Ovary (tissue), 9 donors: ENCODE results near the gene TIMM13. TPM values are rescaled to one million over a fixed set of nuclear protein-coding genes. Genes with fewer than 3 reads are reported as not detected.
"Not testable (repeated sequence)": the region's sequence is repeated elsewhere in the genome, so short reads cannot be mapped to it uniquely, and the experiment has no call there.

ENCODE experiments used
- DNase-seq, 5 donors: peaks; one replicate each; pipeline ENCODE4 v3.0.0-alpha.2; 2019 to 2020
- H3K27ac ChIP-seq, 2 donors: fragments of 200-600 bp; one replicate each; pipeline versions ENCODE4 v1.5.1 to v1.8.0; 2019 to 2022
- H3K27me3 ChIP-seq: fragments of 200-600 bp; one replicate; pipeline ENCODE4 v1.8.0; 2022
- H3K36me3 ChIP-seq: fragments of 200-600 bp; sonication (generic); one replicate; pipeline ENCODE4 v1.5.1; 2019
- H3K4me1 ChIP-seq: one replicate; pipeline ENCODE4 v1.8.1; 2013; ENCODE audit warnings: mild to moderate bottlenecking, moderate library complexity; ENCODE audit not compliant: insufficient read depth
- H3K4me3 ChIP-seq: fragments of 200-600 bp; sonication (generic); one replicate; pipeline ENCODE4 v1.5.1; 2017
- H3K9me3 ChIP-seq, 2 donors: fragments of 200-600 bp in 1 of 2; sonication (generic) in 1 of 2; one replicate each; pipeline versions ENCODE4 v1.5.1 to v1.8.1; 2013 to 2019; ENCODE audit warnings: mild to moderate bottlenecking in 1 of 2, moderate library complexity in 1 of 2
- EP300 ChIP-seq: sonication (generic); formaldehyde crosslinking; IDR thresholded peaks from one replicate; pipeline ENCODE4 v1.6.1; 2017; ENCODE audit warnings: antibody characterized with exemption
- POLR2A ChIP-seq: fragments of 450-650 bp; IDR thresholded peaks from one replicate; pipeline ENCODE4 v1.6.1; 2017; ENCODE audit warnings: antibody characterized with exemption, mild to moderate bottlenecking, moderate library complexity
- WGBS, 3 donors: extraction: QIAGEN DNeasy Blood & Tissue Kit in 1 of 3; methylation state at CpG; one replicate each; pipeline versions ENCODE4 v1.1.5 to v1.1.7; 2013 to 2017; 5-methylcytosine and 5-hydroxymethylcytosine counted together
- intact Hi-C, 4 donors: fragments of 100-400 bp; cut with DNase I; formaldehyde crosslinking; loops; one replicate each; pipeline versions ENCODE4 v1.11.0 to v1.15.1; 2022 to 2023
- polyA plus RNA-seq, 2 donors: library from polyadenylated mRNA; stranded (reverse); fragments of 200-250 nt in 1 of 2; fragments of 350-450 nt in 1 of 2; fragmentation: Illumina TruSeq in 1 of 2; extraction: RNeasy Lipid Tissue Mini Kit (QIAGEN cat#74804) in 1 of 2; gene quantifications; one replicate each; pipeline ENCODE4 v1.2.3, GENCODE V29; 2013 to 2014
- total RNA-seq, 7 donors: library from RNA; depleted of rRNA in 2 of 7; stranded (reverse); fragments of >200 nt in 2 of 7; fragmentation: NEBNext Ultra II Directional in 3 of 7; extraction: Animal tissue kit (Norgen Biotek cat#: 25700) in 3 of 7; gene quantifications; one replicate each; pipeline versions ENCODE4 v1.1.0 to v1.2.4, GENCODE V29; 2016 to 2023
- TF ChIP-seq, protein P1 (sequence below), 3 donors: fragments of 450-650 bp in 2 of 3; fragments of 200-600 bp in 1 of 3; IDR thresholded peaks; one replicate each; pipeline versions ENCODE4 v1.5.1 to v1.8.0; 2016 to 2022; ENCODE audit warnings: antibody characterized with exemption in 3 of 3, mild to moderate bottlenecking in 1 of 3
- donor health status: DM: no; HTN: no; CAD: no; lungs with moderate emphysema.
- donor health status: DM: no; HTN: no; CAD: no.
- donor health status: Bipolar disorder and iron deficiency.
- donor health status: DM: yes; HTN: yes; CAD: no.
- donor health status: DM: no; HTN: no; CAD: no.
- donor health status: DM: yes; HTN: yes; CAD: no.

The TIMM13 gene
- total and polyA plus RNA-seq, 9 donors, result 2.7 to 72.3 (median 49.7) TPM

DNA sequence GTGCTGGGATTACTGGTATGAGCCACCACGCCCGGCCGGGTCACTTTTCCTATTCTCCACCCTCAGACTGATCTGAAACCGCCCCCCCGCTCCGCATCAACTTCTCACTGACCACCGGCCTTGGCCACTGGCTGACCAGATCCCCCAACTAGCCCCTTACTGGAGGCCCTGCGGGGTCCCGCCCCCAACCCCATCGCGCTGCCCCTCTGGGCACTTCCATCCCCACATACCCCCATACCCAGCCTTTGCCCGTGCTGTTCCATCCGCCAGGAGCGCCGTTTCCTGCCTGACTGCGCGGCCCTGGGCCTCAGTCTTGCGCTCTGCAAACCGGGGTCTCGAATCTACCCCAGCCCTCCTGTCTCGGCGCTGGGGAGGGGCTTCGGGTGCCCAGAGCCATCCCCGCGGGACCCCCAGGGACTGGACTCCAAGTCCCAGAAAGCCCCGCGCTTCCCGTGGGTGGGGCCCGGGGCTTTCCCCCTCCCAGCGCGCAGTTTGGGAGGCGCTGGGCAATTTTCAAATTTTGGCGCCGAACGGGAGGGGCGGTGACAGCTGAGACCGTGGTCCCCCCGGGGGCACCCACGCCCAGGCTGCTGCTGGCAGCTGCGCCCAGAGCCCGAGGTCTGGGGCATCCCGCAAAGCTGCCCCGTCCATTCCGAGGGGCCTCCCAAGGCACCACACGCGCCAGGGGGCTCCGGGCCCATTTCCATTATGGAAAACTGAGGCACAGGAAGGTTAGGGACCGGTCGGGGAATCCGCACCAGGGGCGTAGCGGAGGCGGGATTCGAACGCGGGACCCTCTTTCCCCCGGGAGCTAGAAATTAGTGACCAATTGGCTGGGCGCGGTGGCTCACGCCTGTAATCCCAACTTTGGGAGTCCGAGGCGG, 34.6 kb upstream of the TIMM13 start:
- DNase-seq, result peak in 4 of 5 donors; percentile 42 to 62 (median 56)
- no peaks in the 10 kb centered on the region for H3K36me3 ChIP-seq
- H3K4me1 ChIP-seq, result peaks cover 5% of the 10 kb centered on the region
- peak overlapping the region; percentile 24 for H3K4me3 ChIP-seq
- intact Hi-C loops, result no loop called here
- H3K27ac ChIP-seq, result no peak overlapping the region
- no peaks in the 10 kb centered on the region for H3K27me3 ChIP-seq
- WGBS, 3 donors, result 1 to 4% (median 2%) methylated on average over 46 to 62 of the region's 62 CpGs
- no peaks in the 10 kb centered on the region for H3K9me3 ChIP-seq
- TF ChIP-seq EP300 (no peak), POLR2A (no peak)
- TF ChIP-seq, protein P1, sequence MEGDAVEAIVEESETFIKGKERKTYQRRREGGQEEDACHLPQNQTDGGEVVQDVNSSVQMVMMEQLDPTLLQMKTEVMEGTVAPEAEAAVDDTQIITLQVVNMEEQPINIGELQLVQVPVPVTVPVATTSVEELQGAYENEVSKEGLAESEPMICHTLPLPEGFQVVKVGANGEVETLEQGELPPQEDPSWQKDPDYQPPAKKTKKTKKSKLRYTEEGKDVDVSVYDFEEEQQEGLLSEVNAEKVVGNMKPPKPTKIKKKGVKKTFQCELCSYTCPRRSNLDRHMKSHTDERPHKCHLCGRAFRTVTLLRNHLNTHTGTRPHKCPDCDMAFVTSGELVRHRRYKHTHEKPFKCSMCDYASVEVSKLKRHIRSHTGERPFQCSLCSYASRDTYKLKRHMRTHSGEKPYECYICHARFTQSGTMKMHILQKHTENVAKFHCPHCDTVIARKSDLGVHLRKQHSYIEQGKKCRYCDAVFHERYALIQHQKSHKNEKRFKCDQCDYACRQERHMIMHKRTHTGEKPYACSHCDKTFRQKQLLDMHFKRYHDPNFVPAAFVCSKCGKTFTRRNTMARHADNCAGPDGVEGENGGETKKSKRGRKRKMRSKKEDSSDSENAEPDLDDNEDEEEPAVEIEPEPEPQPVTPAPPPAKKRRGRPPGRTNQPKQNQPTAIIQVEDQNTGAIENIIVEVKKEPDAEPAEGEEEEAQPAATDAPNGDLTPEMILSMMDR (IDR thresholded peaks at IDR 0.05), result no peak

DNA sequence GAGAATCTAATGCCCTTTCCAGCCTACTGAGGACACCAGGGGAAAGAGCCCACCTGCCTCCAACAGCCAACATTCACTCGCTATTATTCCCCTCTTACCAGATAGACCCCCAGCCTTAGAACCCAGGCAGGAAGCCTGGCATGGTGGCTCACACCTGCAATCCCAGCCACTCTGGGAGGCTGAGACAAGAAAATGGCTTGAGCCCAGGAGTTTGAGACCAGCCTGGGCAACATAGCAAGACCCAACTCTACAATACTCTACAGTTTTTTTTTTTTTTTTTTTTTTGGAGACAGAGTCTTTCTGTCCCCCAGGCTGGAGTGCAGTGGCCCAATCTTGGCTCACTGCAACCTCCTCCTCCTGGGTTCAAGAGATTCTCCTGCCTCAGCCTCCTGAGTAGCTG, 32.9 kb upstream of the TIMM13 start:
- H3K36me3 ChIP-seq, result no peaks in the 10 kb centered on the region
- H3K27me3 ChIP-seq, result no peaks in the 10 kb centered on the region
- no peaks in the 10 kb centered on the region for H3K9me3 ChIP-seq
- no peak for DNase-seq
- H3K4me1 ChIP-seq, result peaks cover 7% of the 10 kb centered on the region
- no peak overlapping the region for H3K27ac ChIP-seq
- intact Hi-C loops, result no loop called here
- no peak for TF ChIP-seq EP300
- no peak for TF ChIP-seq POLR2A
- TF ChIP-seq, protein P1 (IDR thresholded peaks at IDR 0.05), result no peak
- H3K4me3 ChIP-seq, result no peak overlapping the region
- 88 to 100% (median 100%) methylated on average over 1 of the region's 1 CpG for WGBS, 3 donors

DNA sequence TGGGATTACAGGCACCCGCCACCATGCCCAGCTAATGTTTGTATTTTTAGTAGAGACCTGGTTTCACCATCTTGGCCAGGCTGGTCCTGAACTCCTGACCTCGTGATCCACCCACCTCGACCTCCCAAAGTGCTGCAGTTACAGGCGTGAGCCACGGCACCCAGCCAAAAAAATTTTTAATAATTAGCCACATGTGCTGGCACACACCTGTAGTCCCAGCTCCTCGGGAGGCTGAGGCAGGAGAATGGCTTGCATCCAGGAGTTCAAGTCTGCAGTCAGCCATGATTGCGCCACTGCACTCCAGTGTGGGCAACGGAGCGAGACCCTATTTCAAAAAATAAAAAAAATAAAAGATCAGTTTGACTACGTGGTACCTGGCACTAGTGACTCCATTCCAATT, 31.4 kb upstream of the TIMM13 start:
- H3K4me3 ChIP-seq, intact Hi-C loops, H3K27me3 ChIP-seq, H3K4me1 ChIP-seq, H3K9me3 ChIP-seq, H3K36me3 ChIP-seq, H3K27ac ChIP-seq, DNase-seq: not testable (repeated sequence)
- 81 to 90% (median 82%) methylated on average over 10 of the region's 10 CpGs for WGBS, 3 donors

DNA sequence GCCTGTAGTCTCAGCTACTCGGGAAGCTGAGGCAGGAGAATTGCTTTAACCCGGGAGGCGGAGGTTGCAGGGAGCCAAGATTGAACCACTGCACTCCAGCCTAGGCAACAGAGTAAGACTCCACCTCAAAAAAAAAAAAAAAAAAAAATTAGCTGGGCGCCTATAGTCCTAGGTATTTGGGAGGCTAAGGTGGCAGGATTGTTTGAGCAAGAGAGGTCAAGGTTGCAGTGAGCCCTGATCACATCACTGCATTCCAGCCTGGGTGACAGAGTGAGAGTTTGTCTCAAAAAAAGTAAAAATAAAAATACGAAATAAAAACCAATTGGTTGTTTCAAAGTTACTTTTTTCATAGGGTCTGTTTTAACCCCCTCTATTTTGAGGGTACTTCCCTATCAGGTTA, 30.7 kb upstream of the TIMM13 start:
- Histone ChIP-seq H3K4me1 (peaks cover 7% of the 10 kb centered on the region), H3K9me3 (no peaks in the 10 kb centered on the region), H3K27me3 (no peaks in the 10 kb centered on the region), H3K4me3 (no peak overlapping the region), H3K36me3 (no peaks in the 10 kb centered on the region), H3K27ac (no peak overlapping the region)
- DNase-seq, result no peak
- TF ChIP-seq POLR2A (no peak), EP300 (no peak)
- TF ChIP-seq, protein P1 (IDR thresholded peaks at IDR 0.05), result no peak
- intact Hi-C loops, result no loop called here
- 81 to 90% (median 86%) methylated on average over 5 of the region's 5 CpGs for WGBS, 3 donors

DNA sequence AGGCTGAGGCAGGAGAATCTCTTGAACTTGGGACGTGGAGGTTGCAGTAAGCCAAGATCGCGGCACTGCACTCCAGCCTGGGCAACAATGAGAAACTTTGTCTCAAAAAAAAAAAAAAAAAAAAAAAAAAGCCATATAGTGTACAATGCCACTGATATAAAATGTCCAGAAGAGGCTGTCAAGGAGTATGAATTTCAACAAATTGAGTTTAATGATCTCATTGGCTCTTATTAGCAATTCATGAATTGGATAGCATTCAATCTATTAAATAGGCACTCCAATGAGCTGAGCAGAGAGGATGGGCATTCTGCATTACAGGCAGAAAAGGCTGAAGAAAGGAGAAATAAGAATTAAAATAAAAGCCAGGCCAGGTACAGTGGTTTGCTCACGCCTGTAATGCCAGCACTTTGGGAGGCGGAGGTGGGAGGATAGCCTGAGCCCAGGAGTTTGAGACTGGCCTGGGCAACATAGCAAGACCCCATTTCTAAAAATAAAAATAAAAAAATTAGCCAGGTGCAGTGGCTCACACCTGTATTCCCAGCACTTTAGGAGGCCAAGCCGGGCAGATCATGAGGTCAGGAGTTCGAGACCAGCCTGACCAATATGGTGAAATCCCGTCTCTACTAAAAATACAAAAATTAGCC, 30.1 kb upstream of the TIMM13 start:
- H3K27me3 ChIP-seq, result no peaks in the 10 kb centered on the region
- WGBS, 3 donors, result 83 to 90% (median 85%) methylated on average over 8 of the region's 8 CpGs
- TF ChIP-seq, protein P1 (IDR thresholded peaks at IDR 0.05), result no peak
- TF ChIP-seq POLR2A (no peak), EP300 (no peak)
- peaks cover 7% of the 10 kb centered on the region for H3K4me1 ChIP-seq
- H3K36me3 ChIP-seq, result no peaks in the 10 kb centered on the region
- no peaks in the 10 kb centered on the region for H3K9me3 ChIP-seq
- peak overlapping the region in 1 of 2 donors; percentile 52 for H3K27ac ChIP-seq
- DNase-seq, result no peak
- peak overlapping the region; percentile 12 for H3K4me3 ChIP-seq
- intact Hi-C loops, result no loop called here
